Fibroblast of gingiva (primary cell): ENCODE results near the gene C10orf67.
A peak's percentile ranks its signal among the peaks of the same experiment; 100 is the strongest.
"Not testable (repeated sequence)": the region's sequence is repeated elsewhere in the genome, so short reads cannot be mapped to it uniquely, and the experiment has no call there.

Experiments
- DNase-seq: peaks from one replicate; pipeline ENCODE4 v3.0.0-alpha.2; 2011; ENCODE audit warnings: low read depth

Gene C10orf67

GRCh38 chr10:23344241-23344841 lies at the start of gene C10orf67:
Gene C10orf67 (minus strand): TSS chr10:23344797. CDS start chr10:23344774, 23 bp downstream.
- peak; percentile 63 for DNase-seq

- DNase-seq, result no peak
These were observed 47.2 kb upstream of the C10orf67 start for GRCh38 chr10:23391821-23392220.

GRCh38 chr10:23390809-23391208 lies 46.2 kb upstream of the C10orf67 start:
- DNase-seq, result no peak

- DNase-seq, result not testable (repeated sequence)
These were observed 45.8 kb upstream of the C10orf67 start for GRCh38 chr10:23390408-23390807.

- DNase-seq, result not testable (repeated sequence)
These were observed 42.9 kb upstream of the C10orf67 start for GRCh38 chr10:23387516-23387915.

GRCh38 chr10:23386052-23386451 lies 41.5 kb upstream of the C10orf67 start:
- no peak for DNase-seq

- no peak for DNase-seq
These were observed 39.8 kb upstream of the C10orf67 start for GRCh38 chr10:23384364-23384763.

GRCh38 chr10:23383637-23384036 lies 39.0 kb upstream of the C10orf67 start:
- DNase-seq, result no peak

- no peak for DNase-seq
These were observed 36.9 kb upstream of the C10orf67 start for GRCh38 chr10:23381298-23382040.

GRCh38 chr10:23379686-23380085 lies 35.1 kb upstream of the C10orf67 start:
- no peak for DNase-seq

- DNase-seq, result no peak
These were observed 31.6 kb upstream of the C10orf67 start for GRCh38 chr10:23376229-23376655.

GRCh38 chr10:23375366-23375765 lies 30.8 kb upstream of the C10orf67 start:
- DNase-seq, result no peak

- DNase-seq, result no peak
These were observed 28.6 kb upstream of the C10orf67 start for GRCh38 chr10:23373156-23373555.

- no peak for DNase-seq
These were observed 26.5 kb upstream of the C10orf67 start for GRCh38 chr10:23371073-23371472.

- DNase-seq, result no peak
These were observed 25.5 kb upstream of the C10orf67 start for GRCh38 chr10:23370106-23370505.

GRCh38 chr10:23368816-23369640 lies 24.4 kb upstream of the C10orf67 start:
- DNase-seq, result no peak

- no peak for DNase-seq
These were observed 23.4 kb upstream of the C10orf67 start for GRCh38 chr10:23367896-23368595.

GRCh38 chr10:23365417-23366030 lies 20.9 kb upstream of the C10orf67 start:
- DNase-seq, result not testable (repeated sequence)

GRCh38 chr10:23364378-23364777 lies 19.8 kb upstream of the C10orf67 start:
- no peak for DNase-seq

GRCh38 chr10:23363793-23364135 lies 19.2 kb upstream of the C10orf67 start:
- no peak for DNase-seq

- DNase-seq, result no peak
These were observed 18.5 kb upstream of the C10orf67 start for GRCh38 chr10:23362879-23363792.
